Activated CD4-positive, alpha-beta T cell treated with anti-CD3 and anti-CD28 coated beads for 48 hours (primary cell): ENCODE results near the gene EPB41L4A.

Experiments used
- DNase-seq: peaks from one replicate; pipeline ENCODE4 v3.0.0-alpha.2; 2020

Gene EPB41L4A

GRCh38 chr5:112200131-112200530, 218.9 kb downstream of the EPB41L4A start:
- no peak for DNase-seq

DNA sequence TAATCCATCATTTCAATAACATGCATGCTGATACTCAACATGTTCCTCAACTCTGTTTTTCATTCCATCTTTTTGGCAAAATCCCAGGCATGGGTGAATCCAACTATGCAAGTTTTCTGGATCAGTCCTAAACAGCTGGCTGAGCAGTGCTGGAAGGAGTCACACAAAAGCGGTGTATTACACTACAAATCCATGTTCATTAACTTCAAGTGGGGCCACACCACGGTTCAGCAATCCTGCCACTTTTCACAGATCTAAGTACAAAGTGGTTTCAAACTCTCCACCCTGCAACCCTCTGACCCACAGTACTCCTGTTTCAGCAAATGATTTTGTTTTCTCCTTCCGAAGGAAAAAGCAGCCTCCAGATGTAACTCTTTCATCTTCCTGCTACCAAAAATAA, 222.5 kb downstream of the EPB41L4A start:
- no peak for DNase-seq

DNA sequence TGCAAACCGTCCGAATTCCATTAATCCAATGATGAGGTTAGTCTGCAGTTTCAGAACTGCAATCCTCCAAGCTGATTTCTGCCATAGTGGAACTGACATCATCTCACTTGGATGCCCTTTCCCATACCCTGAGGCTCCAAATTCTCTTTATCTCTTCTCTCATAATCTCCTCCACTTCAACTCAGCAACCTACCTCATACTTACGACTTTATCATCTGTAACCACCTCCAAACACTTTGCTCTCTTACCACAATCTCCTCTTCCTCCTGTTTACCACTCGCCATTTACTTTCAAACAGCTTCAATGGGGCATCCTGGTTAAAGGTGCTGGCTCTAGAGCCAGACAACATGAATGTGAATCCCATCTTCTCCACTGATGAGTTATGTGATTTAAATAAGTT, 223.2 kb downstream of the EPB41L4A start:
- no peak for DNase-seq

DNA sequence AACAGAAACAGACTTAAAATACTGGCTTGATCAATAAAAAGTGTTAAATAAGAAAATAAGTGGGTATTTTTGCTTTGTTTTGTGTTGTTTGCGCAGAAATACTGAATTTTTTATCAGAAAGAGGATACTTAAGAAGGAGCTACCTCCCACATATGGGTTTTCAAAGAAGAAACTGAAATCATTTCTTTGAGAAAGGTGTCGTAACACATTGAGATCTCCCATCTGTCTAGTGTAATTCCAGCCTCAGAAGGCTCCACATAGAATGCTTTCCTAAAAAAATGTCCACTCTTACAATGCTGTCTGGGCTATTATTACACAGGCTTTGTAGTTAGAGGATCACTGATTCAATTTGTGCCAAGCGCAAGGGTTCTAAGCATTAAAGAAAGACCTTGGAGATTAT, 226.2 kb downstream of the EPB41L4A start:
- no peak for DNase-seq

GRCh38 chr5:112192072-112192471, 227.0 kb downstream of the EPB41L4A start:
- DNase-seq = no peak

DNA sequence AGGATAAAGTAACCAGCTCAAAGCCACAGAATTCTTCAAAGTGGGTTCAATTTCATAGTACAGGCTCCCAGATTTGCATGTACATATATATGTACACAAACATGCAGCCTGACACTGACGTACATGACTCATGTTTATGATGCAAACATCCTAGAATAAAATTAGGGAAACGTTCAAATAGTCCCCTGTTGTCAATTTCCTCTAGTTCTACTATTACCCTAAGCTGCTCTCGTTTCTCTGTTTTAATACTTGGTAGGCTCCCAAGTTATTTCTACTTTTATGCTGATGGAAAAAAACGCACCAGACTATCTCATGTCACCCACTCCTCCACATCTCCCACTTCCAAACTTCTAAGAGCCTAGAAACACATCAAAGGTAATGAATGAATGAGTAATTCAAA, 229.7 kb downstream of the EPB41L4A start:
- DNase-seq = no peak

- DNase-seq = peak; percentile 14
Observed at GRCh38 chr5:112186401-112186990, 232.6 kb downstream of the EPB41L4A start.

- no peak for DNase-seq
Observed at GRCh38 chr5:112183874-112184273, 235.2 kb downstream of the EPB41L4A start.

- DNase-seq = no peak
Observed at GRCh38 chr5:112183103-112183711, 235.9 kb downstream of the EPB41L4A start.

GRCh38 chr5:112179290-112179689, 239.8 kb downstream of the EPB41L4A start:
- no peak for DNase-seq

DNA sequence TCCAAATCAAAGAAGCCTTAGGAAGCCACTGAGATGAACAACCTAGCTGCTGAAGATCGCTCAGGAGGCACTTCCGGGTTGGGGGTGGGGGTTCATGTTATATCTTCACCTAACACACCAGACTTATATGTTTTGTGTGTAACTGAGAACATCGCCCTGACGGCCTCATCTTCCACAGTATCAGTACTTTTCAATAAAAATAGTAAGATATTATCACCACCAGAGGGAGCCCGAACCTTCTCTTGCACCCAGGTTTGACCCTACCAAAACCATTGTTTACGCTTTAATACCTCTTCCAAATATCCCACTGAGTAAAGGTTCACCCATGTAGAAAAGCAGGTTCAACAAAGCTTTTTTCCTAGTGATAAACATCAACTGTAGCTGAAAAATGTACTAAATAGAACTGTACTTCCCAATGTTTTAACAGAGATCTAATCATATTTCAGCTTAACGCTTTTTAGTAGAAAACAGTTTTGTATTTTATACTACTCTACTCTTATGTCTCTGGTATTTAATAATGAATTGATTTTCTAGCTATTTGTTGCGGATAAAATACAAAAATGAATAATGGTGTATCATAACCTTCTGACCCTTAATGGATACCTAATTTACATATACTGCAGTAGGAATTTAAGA, 244.0 kb downstream of the EPB41L4A start:
- peak; percentile 51 for DNase-seq

DNA sequence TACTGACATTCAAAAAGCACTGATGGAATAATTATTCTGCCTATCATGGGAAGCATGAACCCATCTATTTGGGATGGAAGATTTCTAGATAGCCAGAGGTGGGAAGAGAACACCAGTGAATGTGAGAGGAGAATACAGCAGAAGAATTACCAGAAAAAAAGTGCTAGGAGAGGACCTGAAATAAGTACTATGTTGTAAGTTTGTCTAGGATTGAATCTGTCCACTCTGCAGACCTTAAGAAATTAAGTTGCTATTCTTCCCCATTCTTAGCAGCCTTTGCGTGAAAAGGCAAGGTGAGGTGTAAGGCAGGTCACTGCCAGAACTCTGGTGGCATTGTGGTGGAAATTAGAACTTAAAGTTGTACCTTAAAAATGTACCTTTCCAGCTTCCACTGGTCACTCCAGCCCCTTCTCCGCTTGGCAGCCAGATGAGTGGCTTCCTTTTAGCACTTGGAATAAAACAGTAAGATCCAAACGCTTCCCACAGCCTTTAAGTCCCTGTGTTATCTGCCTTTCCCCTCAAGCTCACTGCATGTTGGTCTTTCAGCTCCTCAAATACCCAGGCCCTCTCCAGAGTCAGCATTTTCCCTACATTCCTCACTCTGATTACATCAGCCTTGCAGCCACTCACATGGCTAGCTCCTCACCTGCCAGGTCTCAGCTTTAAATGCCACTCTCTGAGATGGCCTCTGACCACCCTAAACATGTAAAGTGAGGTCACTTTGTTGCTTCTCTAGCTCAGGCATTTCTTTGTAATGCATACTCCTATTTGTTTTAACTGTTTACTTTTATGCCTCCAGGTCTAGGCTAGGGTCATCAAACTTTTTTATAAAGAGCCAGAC, 253.0 kb downstream of the EPB41L4A start:
- DNase-seq = no peak

DNA sequence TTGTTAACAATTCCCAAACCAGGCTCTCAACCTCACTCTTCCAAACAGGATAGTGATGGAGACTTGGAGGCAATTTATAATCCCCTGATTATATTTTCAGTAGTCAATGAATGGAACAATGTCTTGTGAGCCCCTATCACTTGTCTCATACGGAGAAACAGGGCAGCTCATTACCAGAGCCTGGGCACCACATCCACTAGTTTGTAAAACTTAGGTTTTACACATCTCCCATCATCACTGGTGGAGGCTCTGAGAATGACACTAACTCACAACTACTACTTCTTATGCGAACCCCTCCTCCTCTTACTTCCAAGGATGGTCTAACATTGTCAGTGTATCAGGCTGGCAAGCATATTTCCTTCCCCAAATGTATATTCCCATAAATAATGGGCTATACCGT, 253.7 kb downstream of the EPB41L4A start:
- no peak for DNase-seq

- no peak for DNase-seq
Observed at GRCh38 chr5:112163435-112163834, 255.6 kb downstream of the EPB41L4A start.

DNA sequence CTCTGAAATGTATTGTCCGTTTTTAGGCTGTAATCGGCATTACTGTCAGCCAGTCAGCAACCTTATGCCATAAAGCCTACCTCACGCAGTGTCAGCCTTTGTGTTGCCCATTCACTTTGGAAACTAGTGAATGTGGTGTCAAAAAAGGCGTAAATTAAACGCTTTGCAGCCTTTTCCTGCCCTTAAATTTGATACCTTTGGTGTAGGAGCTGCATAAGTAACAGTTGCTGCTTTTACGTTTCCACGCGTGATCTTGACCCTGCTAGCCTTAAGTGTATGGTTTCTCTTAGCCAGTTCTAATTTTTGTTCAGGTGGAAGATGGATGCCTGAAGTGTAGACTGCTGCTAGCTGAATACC, 257.7 kb downstream of the EPB41L4A start:
- DNase-seq = no peak

DNA sequence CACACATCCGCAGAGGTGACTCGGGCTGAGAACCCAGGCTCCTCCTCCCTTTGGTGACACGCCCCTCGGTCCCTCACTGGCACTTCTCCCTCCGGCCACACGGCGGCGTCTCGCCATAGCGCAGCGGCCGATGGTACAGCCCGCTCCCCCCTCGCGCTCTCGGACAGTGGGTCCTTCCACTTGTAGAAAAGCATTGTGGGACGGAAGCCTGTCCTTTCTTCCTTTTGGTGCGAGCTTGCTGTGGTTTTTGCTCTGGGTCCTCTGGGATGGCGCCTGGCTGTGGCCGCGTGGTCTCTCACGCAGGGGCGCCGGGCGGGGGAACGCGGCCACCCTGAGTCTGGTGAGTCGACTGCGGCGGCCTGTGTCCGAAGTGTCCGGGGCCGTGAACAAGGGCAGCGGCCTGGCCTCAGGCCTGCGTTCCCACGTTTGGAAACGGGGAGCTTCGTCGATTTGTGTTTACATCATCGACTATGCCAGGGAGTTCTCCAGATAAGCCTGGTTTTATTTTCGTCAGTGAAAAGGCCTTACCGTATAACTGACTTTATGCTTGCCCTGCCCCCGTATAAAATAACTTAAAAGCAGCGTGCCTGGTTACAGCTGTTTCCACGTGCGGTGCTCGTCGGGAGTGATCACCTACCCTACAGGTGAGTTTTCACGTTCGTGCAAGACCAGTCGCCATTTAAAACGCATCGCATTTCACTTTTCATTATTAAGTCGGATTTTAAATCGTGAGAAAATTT, 258.3 kb downstream of the EPB41L4A start:
- DNase-seq = peak; percentile 95

- DNase-seq = no peak
Observed at GRCh38 chr5:112159435-112159834, 259.6 kb downstream of the EPB41L4A start.

DNA sequence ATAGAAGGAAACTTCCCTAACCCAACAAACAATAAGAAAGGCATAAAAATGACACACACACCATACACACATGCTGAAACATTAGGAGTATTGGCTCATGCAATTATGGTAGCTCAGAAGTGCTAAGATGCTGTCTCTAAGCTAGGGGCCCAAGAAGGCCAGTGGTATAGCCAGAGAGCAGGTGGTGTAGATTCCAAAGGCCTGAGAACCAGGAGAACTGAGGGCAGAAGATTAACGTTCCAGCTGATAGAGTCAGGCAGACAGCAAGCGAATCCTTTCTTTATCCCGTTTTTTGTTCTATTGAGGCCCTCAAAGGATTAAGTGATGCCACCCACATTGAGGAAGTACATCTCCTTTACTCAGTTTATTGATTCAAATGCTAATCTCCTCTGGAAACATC, 262.9 kb downstream of the EPB41L4A start:
- DNase-seq = no peak

DNA sequence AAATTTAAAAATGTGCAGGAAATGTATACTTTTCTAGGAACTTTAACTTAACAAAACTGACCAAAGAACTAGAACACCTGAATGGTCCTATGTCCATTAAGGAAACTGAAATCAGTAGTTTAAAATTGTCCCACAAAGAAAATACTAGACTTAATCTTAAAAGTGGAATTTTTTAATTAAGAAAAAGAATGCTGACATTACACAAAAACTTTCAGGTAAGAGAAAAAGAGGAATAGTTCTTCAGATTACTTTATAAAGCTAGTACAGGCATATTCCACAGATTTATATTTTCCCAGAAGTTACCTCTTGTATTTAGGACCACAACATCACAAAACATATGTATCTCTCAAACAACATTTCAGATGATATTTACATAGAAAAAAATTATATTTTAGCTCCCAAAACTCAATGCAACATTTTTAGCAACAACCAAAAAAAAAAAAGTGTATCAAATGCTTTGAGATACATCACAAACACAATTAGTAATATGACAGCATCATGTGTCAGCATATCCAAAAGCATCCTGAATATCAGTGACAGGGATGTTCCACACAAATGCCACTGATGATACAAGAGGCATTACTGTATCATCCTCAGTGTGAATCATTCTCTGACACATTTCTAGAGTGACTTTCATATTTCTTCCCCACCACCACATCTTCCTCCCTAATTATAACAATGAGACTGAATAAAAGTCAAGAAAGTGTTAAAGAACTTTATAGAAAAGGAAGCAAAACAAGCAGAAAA, 264.0 kb downstream of the EPB41L4A start:
- no peak for DNase-seq

GRCh38 chr5:112149727-112150126, 269.4 kb downstream of the EPB41L4A start:
- DNase-seq = no peak

DNA sequence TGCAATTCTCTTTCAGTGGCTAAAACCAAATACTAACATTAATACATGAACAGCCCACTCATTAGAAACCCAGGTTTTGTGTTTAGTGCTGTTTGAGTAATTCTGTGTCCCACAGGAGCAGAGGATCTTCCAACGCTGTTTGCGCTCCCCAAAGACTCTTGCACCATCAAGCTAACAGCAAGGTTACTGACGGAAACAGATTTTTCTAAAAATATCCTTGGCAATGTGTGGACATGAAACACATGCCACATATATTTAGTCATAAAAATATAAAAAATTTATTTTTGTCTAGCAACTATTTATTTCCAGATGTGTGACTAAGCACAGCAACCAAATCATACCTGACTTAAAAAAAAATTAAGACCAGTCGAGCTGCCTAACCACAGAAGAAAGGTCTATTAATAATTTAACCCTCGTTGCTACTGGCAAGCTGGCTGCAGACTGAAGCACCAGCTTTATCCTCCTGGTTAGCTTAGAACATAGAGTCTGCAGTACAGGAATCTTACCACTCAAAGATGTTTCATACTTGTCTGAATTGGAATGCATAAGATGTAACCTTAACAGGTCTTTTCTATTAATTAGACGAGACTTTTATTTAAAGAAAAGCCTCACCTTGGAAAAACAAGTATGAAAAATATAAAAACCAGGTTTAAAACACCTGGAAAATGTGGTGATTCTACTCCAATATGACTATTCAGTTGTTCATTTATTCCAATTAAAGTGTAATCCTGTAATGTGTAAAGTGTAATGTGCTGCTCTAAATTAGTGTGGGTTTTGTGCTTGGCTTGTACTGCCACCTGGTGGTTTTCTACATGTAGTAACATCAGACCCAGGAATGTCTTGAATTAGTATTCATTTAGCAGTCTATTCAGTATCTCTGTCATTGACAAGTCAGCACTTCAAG, 272.5 kb downstream of the EPB41L4A start:
- peak; percentile 69 for DNase-seq
